Measurements from ENCODE around the gene SLC25A40. TPM values are rescaled to one million over a fixed set of nuclear protein-coding genes. Genes with fewer than 3 reads are reported as not detected.
A peak's percentile ranks its signal among the peaks of the same experiment; 100 is the strongest.

SLC25A40 gene
- total RNA-seq, 1 experiment from 2014 or later: 29.6 TPM

DNA sequence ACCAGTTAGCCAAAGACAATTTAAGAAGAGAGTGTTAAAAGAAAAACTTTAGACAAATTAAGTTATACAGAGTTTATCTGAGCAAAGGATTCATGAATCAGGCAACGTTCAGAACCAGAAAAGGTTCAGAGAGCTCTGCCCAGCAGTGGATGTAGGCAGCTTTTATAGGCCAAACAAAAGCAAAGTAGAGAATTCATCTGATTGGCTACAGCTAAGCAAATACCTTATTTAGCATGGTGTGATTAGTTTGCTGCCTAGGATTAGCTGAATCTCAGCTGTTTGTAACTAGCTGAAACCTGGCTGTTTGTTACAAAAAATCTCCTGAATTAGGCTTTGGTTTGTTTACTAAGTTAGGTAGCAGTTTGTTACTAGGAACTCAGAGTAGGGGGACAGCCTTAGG, 66.0 kb downstream of the SLC25A40 start:
- ChIA-PET POLR2A (ENCODE audit: low non-redundant PET) (no interaction called here), CTCF (no interaction called here)
- no peak overlapping the region for H3K4me3 ChIP-seq (ENCODE audit: low read depth, low read length, poor library complexity, severe bottlenecking)
- DNase-seq (ENCODE audit: low spot score): no peak
- no peaks in the 10 kb centered on the region for H3K27me3 ChIP-seq (replicated peaks; ENCODE audit: insufficient read depth, low read depth, low read length, poor library complexity)
- H3K4me1 ChIP-seq (ENCODE audit: insufficient read depth, low read length, poor library complexity, severe bottlenecking): peaks cover 2% of the 10 kb centered on the region
- BruUV-seq (replicated peaks): no TSS peak
- H3K36me3 ChIP-seq (ENCODE audit: insufficient read depth, low read length, poor library complexity, severe bottlenecking): no peaks in the 10 kb centered on the region
- intact Hi-C loops (cut with micrococcal nuclease; ENCODE audit: unreplicated experiment): no loop called here
- no peak for TF ChIP-seq EZH2 (IDR thresholded peaks at IDR 0.05; ENCODE audit: borderline replicate concordance, low read depth, low read length, poor library complexity, severe bottlenecking)
- TF ChIP-seq, protein P1, sequence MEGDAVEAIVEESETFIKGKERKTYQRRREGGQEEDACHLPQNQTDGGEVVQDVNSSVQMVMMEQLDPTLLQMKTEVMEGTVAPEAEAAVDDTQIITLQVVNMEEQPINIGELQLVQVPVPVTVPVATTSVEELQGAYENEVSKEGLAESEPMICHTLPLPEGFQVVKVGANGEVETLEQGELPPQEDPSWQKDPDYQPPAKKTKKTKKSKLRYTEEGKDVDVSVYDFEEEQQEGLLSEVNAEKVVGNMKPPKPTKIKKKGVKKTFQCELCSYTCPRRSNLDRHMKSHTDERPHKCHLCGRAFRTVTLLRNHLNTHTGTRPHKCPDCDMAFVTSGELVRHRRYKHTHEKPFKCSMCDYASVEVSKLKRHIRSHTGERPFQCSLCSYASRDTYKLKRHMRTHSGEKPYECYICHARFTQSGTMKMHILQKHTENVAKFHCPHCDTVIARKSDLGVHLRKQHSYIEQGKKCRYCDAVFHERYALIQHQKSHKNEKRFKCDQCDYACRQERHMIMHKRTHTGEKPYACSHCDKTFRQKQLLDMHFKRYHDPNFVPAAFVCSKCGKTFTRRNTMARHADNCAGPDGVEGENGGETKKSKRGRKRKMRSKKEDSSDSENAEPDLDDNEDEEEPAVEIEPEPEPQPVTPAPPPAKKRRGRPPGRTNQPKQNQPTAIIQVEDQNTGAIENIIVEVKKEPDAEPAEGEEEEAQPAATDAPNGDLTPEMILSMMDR (conservative IDR thresholded peaks at IDR 0.05; ENCODE audit: low read depth, low read length): no peak
- no peaks in the 10 kb centered on the region for H3K9me3 ChIP-seq (ENCODE audit: low read depth, low read length, poor library complexity, severe bottlenecking)
- H3K27ac ChIP-seq (ENCODE audit: low read depth, low read length, poor library complexity, severe bottlenecking): no peak overlapping the region

DNA sequence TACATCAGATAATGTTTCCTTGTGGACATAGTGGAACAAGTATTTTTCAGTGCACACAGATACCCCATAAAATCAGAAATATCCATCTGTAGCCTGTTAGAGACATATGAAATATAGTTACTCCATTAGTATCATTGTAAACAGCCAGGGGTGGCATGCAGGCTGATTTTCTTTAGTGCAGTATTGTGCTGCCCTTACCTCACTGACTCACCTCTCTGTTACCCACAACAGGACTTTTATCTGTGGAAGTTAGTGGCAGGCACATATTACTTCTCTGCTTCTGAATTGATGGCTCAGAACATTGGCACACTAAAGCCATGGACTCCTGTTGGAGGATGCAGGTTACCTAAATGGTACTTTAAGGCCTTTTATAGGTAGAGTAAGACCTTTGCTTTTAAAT, 70.0 kb downstream of the SLC25A40 start:
- no TSS peak for BruUV-seq (replicated peaks)
- Histone ChIP-seq H3K27ac (ENCODE audit: low read depth, low read length, poor library complexity, severe bottlenecking) (no peak overlapping the region), H3K4me3 (ENCODE audit: low read depth, low read length, poor library complexity, severe bottlenecking) (no peak overlapping the region), H3K4me1 (ENCODE audit: insufficient read depth, low read length, poor library complexity, severe bottlenecking) (peaks cover 2% of the 10 kb centered on the region), H3K27me3 (replicated peaks; ENCODE audit: insufficient read depth, low read depth, low read length, poor library complexity) (no peaks in the 10 kb centered on the region), H3K36me3 (ENCODE audit: insufficient read depth, low read length, poor library complexity, severe bottlenecking) (no peaks in the 10 kb centered on the region), H3K9me3 (ENCODE audit: low read depth, low read length, poor library complexity, severe bottlenecking) (no peaks in the 10 kb centered on the region)
- no peak for TF ChIP-seq EZH2 (IDR thresholded peaks at IDR 0.05; ENCODE audit: borderline replicate concordance, low read depth, low read length, poor library complexity, severe bottlenecking)
- TF ChIP-seq, protein P1 (conservative IDR thresholded peaks at IDR 0.05; ENCODE audit: low read depth, low read length): no peak
- POLR2A ChIA-PET (ENCODE audit: low non-redundant PET): no interaction called here
- intact Hi-C loops (cut with micrococcal nuclease; ENCODE audit: unreplicated experiment): no loop called here
- CTCF ChIA-PET: no interaction called here
- DNase-seq (ENCODE audit: low spot score): no peak

- ChIA-PET POLR2A (ENCODE audit: low non-redundant PET) (no interaction called here), CTCF (interaction anchor here (1.0 kb wide), 1 partner anchor 89 kb away, joined by 4 read pairs; no protein-coding TSS in a partner anchor)
- TF ChIP-seq, protein P1 (conservative IDR thresholded peaks at IDR 0.05; ENCODE audit: low read depth, low read length): peak; percentile 70
- no peak for TF ChIP-seq EZH2 (IDR thresholded peaks at IDR 0.05; ENCODE audit: borderline replicate concordance, low read depth, low read length, poor library complexity, severe bottlenecking)
- Histone ChIP-seq H3K4me3 (ENCODE audit: low read depth, low read length, poor library complexity, severe bottlenecking) (no peak overlapping the region), H3K9me3 (ENCODE audit: low read depth, low read length, poor library complexity, severe bottlenecking) (no peaks in the 10 kb centered on the region), H3K27me3 (replicated peaks; ENCODE audit: insufficient read depth, low read depth, low read length, poor library complexity) (no peaks in the 10 kb centered on the region), H3K36me3 (ENCODE audit: insufficient read depth, low read length, poor library complexity, severe bottlenecking) (no peaks in the 10 kb centered on the region), H3K27ac (ENCODE audit: low read depth, low read length, poor library complexity, severe bottlenecking) (no peak overlapping the region), H3K4me1 (ENCODE audit: insufficient read depth, low read length, poor library complexity, severe bottlenecking) (no peaks in the 10 kb centered on the region)
- intact Hi-C loops (cut with micrococcal nuclease; ENCODE audit: unreplicated experiment): loop anchor here (1.0 to 5.0 kb wide), 3 partner anchors 87 to 374 kb away; no protein-coding TSS in a partner anchor
- peak; percentile 63 for DNase-seq (ENCODE audit: low spot score)
- no TSS peak for BruUV-seq (replicated peaks)
Observed at GRCh38 chr7:87797798-87798403, 78.3 kb downstream of the SLC25A40 start.

Measured in A673 (cell line).